ENCODE results near the gene CCR8.

DNA sequence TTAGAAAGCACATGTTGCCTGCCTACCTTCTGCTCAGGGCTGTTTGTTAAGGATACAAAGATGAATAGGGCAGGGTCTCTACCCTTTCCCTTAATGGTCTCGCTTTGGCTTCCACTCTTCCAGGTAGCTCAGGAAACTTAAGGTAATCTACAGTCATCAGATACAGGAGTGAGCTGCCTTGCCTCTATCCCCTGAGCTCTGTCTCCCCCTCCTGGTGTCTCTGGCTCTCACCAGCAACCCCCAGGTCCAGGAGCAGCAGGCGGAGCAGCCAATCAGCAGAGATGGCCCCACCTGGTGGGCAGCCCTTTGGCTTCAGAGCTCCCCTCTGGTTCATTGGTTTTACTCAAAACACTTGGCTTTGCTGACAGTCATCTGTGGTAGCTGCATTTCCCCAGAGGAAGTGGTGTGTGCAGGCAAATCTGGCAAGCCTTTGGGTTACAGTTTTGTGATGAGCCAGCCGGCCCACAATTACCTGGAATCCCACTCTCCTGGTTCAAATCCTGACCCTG, 41.2 kb upstream of the CCR8 start:
- TF ChIP-seq, protein P1, sequence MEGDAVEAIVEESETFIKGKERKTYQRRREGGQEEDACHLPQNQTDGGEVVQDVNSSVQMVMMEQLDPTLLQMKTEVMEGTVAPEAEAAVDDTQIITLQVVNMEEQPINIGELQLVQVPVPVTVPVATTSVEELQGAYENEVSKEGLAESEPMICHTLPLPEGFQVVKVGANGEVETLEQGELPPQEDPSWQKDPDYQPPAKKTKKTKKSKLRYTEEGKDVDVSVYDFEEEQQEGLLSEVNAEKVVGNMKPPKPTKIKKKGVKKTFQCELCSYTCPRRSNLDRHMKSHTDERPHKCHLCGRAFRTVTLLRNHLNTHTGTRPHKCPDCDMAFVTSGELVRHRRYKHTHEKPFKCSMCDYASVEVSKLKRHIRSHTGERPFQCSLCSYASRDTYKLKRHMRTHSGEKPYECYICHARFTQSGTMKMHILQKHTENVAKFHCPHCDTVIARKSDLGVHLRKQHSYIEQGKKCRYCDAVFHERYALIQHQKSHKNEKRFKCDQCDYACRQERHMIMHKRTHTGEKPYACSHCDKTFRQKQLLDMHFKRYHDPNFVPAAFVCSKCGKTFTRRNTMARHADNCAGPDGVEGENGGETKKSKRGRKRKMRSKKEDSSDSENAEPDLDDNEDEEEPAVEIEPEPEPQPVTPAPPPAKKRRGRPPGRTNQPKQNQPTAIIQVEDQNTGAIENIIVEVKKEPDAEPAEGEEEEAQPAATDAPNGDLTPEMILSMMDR (conservative IDR thresholded peaks at IDR 0.05; ENCODE audit: low read length): peak; percentile 99
- TF ChIP-seq EZH2phosphoT487 (IDR thresholded peaks at IDR 0.05; ENCODE audit: borderline replicate concordance): no peak

Measured in Loucy (cell line).